Activated CD8-positive, alpha-beta memory T cell treated with anti-CD3 and anti-CD28 coated beads for 36 hours (primary cell): Measurements from ENCODE around the gene DYSF. TPM values are rescaled to one million over a fixed set of nuclear protein-coding genes. Genes with fewer than 3 reads are reported as not detected.

Source experiments
- CTCF ChIA-PET: fragments of 350-600 bp; sonication (Branson Sonifier 250); formaldehyde crosslinking; loops from one replicate; lab custom pipeline; 2021; ENCODE audit warnings: antibody characterized with exemption; lab: Charles Lee
- POLR2A ChIA-PET: fragments of 350-600 bp; sonication (Branson Sonifier 250); formaldehyde crosslinking; loops from one replicate; lab custom pipeline; 2021; ENCODE audit warnings: antibody characterized with exemption; lab: Charles Lee
- total RNA-seq, 2 experiments: library from RNA; stranded (reverse); gene quantifications; one replicate each; pipeline ENCODE4 v1.2.3, GENCODE V29; 2021

The DYSF gene
- total RNA-seq, 2 experiments from 2014 or later, result 4.8 to 5.8 TPM

DNA sequence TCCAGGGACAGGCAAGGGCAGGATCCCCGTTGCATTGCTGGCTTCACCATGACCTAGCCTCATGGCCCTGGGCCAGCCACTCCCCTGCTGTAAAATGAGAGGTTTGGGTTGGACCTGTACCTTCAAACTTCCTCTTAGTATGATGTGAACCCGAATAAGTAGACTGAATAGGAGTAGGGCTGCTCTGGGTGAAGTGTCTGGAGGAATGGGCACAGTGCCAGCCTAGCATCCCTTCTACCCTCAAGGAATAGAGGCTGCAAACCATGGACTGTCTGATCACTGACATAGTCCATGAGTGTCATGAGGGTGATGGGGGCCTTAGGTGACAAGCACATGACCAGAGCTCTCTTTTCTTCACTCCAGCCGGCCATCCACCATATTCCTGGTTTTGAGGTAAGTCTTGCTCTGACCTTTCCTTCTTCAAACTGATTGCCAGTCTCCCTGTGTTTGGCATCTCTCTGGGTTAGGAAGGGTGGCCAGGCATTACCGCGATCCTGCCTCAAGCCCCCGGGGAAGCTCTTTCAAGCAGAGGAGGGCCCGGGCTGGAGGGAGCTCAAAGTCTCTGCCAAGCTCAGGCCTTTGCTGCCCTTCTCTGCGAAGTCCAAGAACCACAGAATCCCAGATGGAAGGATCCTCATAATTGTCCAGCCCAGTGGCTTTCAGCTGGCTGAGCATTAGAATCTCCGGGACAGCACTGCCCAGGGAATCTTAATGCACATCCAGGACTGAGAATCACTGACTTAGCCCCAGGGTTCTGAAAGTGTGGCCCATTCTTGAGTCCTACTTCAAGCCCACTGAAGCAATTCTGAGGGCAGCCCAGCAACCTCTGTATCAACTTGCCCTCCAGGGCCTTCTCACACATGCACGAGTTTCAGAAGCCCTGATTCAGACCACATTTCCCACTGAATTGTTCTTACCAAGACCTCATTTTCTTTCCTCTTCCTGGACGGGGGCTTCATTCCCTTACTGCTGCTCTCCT is 148.1 kb downstream of the DYSF start:
- CTCF ChIA-PET, result no interaction called here
- POLR2A ChIA-PET, result no interaction called here

DNA sequence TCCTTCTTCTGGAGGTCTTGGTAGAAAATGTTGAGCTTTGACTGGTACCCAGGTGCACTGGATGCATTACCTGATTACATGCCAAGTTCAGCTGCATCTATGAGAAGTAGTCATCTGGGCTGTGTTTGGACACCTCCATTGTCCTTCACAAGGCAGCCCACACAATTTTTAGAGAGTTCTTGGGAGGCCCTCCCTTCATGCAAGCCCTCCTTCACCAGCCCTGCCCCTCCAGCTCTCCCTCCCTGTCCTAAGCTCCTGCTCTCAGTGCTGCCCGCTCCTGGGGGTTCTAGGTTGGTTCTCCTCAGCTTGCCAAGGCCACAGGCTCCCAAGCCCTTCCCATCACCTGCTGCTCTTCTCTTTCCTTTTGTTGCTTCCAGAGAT is 148.7 kb downstream of the DYSF start:
- POLR2A ChIA-PET, result no interaction called here
- CTCF ChIA-PET, result no interaction called here

DNA sequence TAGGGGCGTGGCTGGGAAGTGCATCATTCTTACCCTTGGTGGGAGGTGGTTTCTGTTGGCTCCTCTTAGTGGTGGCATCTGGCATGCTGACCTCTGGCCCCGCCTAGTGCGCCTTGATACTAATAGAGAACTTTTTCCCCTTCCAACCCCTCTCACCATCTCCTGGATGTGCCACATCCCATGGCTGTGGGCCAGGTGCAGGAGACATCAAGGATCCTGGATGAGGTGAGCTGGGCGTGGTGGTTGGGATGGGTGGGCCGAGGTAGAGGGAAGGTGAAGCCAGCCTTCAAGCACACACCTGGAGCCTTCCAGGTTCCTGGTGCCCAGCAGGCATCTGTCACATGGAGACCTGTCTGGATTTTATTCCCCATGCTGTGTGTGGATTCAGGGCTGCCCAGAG is 149.2 kb downstream of the DYSF start:
- ChIA-PET POLR2A (no interaction called here), CTCF (no interaction called here)

DNA sequence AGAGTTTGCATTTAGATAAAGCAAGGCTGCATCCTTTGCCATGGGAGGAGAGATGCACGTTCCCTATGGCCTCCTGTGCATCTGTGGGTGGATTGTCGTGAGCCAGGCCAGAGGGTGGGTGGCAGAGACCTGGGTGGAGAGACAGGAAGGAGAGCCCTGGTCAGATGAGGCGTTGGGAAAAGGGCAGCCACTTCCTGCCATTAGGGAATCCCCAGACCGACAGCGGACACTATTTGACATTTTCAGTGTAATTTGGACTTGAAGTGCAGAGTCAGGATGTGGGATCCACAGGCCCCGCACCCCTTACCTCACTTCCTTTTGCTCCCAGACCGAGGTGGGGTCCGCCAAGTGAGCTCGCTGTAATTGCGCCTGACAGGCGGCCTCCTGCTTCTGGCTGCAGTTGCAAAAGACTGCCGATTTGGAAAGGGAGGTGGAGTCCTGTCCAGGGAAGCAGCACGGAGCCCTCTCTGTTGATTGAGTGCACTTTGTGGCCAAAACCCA is 150.0 kb downstream of the DYSF start:
- POLR2A ChIA-PET, result no interaction called here
- CTCF ChIA-PET, result no interaction called here

DNA sequence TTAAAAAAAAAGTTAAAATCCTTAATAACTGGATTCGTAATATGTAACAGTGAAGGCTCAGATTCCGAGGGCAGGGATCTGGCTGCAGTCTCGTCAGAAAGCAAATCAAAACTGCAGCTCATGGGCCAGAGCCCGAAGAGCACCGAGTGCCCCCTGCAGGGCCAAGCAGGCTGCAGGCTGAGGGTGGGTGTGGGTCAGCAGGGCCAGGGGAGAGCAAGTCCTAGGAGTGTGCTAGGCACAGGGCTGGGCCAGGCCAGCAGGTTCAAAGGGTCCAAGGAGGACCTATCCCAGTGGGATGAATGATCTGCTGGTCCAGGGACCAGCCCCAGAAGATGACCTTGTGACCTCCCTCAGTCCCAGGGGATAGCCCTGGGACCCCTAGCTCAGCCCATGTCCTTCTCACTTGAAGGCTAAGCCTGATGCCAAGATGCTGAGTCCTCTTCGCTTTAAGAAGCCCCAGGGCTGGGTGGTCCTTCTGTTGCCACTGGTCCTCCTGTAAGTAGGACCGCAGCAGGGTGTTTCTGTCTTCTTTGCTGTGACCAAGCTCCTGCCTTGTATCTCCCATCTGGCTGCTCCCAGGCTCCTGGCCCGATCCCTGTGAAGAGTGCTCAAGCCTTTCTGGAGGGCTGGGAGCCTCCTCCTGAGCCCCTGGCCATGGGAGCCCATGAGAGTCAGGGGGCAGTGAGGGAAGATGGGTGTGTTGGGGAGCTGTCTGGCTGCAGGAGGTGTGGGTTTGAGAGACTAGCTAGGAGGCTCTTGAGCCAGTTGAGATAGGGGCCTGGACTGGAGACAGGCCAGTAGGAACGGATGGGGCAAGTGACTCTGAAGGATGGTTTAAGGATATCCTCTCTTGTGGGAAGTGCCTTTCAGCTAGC is 150.7 kb downstream of the DYSF start:
- POLR2A ChIA-PET, result no interaction called here
- CTCF ChIA-PET, result no interaction called here

DNA sequence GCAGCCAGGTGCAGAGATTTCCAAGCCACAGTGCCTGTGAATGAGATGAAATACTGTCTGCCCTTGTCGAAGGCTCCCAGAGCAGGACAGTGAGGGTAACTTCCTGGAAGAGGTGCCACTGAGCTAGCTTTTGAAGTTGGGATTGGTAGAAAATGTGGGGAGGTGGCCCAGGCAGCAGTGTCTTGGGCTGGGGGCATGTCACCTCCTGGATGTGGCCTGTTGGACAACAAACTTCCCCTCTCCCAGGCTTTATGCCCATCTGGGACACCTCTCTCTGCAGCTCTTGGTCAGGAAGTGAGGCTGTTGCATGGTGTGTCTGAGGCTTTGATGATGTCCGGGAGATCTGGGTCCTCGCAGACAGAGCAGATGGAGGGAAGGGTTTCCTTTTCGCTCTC is 151.4 kb downstream of the DYSF start:
- ChIA-PET CTCF (no interaction called here), POLR2A (no interaction called here)

DNA sequence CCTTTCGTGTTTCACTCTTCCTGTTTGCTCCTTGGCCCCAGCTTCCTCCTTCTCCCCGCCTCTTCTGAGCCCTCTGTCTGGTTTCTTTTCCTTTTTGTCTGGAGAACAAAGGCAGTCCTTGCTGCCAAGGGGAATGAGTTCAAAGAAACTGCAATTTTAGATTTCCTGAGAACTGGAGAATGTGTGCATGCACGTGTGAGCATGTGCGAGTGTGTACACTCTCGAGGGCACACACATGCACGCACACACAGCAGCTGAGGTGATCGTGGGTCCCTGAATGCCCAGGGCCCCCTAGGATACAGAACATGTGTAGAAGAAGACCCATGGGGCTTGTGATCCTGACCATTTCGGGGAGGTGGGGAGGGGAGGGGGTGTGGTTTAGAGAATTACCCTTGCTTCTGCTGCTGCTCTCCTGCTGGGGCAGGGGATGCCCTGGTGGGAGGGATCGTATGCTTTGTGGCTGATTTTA is 151.8 kb downstream of the DYSF start:
- ChIA-PET CTCF (no interaction called here), POLR2A (no interaction called here)

DNA sequence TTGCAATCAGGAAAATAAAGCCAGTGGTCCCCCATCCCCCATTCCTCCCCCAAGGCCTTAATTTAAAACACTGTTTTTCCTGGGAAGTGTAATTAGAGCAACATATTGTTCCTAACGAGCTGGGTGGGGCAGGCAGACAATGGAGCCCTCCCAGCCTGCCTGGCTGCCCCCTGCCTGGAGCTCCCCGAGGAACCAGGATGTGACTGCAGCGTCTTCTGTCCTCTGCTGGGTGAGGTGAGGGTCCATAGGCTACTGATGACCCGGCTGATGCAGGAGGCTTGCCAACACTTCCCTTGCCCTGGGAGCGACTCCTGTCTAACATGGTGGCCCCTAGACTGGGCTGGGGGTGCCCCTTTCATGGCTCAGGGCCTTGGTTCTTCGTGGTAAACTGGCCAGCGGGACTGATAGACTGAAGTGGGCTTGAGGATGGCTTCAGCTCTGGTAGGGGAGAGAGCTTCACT is 152.4 kb downstream of the DYSF start:
- POLR2A ChIA-PET, result no interaction called here

DNA sequence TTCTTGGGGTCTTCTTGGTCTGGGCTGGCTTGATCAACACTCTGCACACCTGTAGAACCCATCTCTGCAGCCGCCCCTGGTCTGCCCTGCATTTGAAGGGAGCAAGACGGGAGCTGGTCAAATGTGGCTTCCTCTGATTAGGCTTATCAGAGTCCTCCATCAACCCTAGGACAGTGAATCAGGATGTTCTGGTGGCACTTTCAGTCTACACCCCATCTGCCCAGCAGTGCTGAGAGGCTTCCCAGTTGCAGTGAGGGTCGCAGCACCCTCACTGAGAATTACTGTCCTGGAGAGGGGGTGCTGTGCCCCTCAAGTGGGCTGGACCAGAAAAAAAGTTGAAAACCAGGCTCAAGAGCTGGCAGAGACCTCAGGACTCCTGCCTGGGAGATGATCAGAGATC is 152.9 kb downstream of the DYSF start:
- CTCF ChIA-PET, result no interaction called here

More for the DNA sequence above, 152.4 kb downstream of the DYSF start:
- CTCF ChIA-PET, result no interaction called here

DNA sequence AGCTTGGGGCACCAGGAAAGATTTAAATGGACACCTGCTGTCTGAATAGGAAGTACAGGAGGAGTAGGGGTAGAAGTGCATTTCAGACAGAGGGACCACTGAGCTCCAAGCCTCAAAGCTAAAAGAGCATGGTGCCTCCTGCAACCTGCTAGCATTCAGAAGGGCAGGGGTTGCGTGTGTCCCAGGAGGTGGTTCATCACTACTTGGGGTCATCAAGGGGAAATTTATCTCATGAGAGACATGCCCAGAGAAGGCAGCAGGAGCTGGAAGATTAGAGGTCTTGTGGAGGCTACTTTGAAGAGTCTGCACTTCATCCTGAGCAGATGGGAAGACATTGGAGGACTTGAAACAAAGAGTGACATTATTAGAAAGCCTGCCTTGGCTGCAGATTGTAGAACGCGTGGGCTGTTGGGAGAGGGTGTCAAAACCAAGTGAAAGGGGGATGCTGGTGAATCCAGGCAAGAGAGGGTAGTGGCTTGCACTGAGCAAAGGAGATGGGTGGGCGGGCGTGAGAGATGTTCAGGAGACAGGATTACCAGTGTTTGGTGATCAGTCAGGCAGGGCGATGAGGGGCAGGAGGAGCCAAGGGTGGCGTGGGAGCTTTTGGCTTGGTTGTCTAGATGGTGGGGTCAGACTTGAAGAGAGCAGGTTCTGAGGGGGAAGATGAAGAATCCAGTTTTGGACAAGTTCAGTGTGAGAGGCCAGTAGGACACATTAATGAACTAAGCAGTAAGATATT is 154.0 kb downstream of the DYSF start:
- CTCF ChIA-PET, result no interaction called here
- POLR2A ChIA-PET, result no interaction called here

More for the DNA sequence above, 152.9 kb downstream of the DYSF start:
- POLR2A ChIA-PET, result no interaction called here

DNA sequence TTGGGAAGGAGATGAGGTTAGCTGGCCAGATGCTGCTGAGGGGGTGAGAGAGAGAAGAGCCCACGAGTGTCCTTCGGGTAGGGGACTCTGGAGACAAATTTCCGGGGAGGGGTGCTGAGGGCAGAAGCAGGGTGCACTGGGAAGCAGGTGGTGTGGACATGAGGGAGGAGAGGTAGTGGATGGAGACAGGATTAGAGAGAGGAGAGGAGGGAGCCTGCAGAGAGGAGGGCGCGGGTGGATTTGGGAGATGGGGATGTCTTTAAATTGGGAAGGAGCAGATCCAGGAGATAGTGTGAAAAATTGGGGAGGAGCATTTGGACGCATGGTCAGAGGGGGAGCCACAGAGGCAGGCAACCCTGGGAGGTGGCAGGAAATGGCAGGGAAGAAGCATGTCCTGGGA is 154.7 kb downstream of the DYSF start:
- POLR2A ChIA-PET, result no interaction called here
- CTCF ChIA-PET, result no interaction called here

DNA sequence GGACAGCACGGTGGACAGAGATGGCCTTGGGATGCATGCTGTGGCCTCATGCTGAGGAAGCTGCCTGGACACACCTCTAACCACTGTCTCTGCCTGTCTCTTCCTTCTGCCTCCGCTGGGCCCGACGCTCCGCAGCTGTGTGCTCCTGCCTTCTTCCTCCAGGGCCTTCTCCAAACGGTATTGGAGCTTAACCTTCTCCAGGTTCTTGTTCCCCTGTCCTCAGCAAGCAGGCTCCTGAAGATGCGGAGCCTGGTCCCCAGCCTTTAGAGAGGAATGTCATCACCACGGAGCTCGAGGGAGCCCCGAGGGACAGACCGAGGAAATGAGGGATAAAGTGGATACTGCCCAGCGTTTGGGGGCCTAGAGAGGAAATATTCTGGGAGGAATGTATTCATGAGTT is 155.1 kb downstream of the DYSF start:
- ChIA-PET CTCF (no interaction called here), POLR2A (no interaction called here)

DNA sequence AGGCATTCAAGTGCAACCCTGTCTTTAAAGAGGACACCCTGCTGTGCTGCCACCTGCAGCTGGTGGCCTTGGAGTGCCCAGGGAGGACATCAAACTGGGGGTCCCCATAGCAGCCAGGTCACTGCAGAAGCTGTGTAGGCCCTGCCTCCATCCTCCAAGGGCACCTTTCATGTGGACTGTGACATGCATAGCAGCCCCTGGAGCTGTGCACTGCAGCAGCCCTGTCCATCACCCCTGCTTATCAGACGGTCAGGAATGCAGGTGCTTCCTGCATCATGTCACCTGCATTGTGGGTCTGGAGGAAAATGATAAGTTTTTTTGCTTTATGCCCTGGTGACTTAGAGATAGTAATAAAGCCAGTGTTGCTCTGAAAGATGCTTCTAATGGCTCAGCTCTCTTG is 155.7 kb downstream of the DYSF start:
- POLR2A ChIA-PET, result no interaction called here
- CTCF ChIA-PET, result no interaction called here

DNA sequence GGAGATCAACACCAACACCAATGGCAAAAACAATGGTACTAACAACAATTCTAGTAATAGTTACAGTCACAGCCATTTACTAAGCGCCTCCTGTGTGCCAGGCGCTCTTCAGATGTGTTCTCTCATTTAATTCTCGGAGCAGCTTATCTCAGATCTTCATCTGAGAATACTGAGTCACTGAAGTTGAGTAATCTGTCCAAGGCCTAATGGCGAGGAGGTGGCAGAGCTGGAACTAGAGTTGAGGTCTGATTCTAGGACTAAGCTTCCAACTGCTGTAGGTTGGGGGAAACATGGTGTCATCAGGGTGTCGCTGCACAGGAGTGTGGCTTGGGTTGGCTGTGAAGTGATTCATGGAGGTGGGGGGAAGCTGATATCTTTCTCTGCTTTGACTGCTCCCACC is 156.1 kb downstream of the DYSF start:
- POLR2A ChIA-PET, result no interaction called here
- CTCF ChIA-PET, result no interaction called here

DNA sequence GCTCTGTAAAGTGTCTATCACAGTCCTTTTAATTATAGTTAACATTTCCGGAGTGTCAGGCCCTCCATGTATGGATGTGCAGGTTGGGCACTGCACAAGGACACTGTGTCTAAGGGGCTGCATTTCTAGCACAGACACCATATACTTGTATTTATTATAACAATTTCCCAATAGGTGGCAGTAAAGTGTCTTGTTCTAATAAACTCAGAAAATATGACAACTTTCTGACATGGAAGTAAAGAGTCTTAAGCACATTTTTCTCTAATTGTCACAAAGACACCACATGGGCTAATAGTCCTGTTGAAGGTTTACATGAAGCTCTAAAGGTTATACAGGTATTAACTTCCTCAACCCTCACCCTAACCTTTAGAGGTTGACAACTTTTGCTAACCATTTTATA is 156.6 kb downstream of the DYSF start:
- CTCF ChIA-PET, result no interaction called here
- POLR2A ChIA-PET, result no interaction called here

DNA sequence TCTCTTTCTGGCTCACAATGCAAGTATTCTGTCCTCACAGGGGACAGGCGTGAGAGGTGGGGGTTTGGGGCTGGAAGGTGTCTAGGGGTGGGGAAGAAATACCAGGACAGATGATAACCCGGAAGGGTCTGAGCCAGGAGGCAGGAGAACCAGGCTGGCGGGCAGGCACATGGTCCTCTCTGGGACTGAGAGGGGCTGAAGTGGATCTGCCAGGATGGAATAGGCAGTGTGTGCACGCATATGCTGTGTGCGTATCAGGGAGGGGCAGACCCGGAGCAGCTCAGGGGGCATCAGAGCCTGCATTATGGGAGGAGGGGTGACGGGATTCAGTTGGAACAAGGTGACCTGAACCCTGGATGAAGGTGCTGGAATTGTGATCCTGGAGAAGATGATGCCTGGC is 157.3 kb downstream of the DYSF start:
- ChIA-PET POLR2A (no interaction called here), CTCF (no interaction called here)

DNA sequence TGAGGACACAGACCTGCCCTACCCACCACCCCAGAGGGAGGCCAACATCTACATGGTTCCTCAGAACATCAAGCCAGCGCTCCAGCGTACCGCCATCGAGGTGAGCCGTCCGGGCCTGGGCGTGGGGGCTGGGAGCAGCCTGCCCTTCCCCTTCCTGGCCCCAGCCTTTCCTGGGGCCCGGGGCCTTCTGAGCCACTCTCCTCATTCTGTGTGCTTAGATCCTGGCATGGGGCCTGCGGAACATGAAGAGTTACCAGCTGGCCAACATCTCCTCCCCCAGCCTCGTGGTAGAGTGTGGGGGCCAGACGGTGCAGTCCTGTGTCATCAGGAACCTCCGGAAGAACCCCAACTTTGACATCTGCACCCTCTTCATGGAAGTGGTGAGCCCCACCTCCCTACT is 157.9 kb downstream of the DYSF start:
- ChIA-PET CTCF (no interaction called here), POLR2A (no interaction called here)

DNA sequence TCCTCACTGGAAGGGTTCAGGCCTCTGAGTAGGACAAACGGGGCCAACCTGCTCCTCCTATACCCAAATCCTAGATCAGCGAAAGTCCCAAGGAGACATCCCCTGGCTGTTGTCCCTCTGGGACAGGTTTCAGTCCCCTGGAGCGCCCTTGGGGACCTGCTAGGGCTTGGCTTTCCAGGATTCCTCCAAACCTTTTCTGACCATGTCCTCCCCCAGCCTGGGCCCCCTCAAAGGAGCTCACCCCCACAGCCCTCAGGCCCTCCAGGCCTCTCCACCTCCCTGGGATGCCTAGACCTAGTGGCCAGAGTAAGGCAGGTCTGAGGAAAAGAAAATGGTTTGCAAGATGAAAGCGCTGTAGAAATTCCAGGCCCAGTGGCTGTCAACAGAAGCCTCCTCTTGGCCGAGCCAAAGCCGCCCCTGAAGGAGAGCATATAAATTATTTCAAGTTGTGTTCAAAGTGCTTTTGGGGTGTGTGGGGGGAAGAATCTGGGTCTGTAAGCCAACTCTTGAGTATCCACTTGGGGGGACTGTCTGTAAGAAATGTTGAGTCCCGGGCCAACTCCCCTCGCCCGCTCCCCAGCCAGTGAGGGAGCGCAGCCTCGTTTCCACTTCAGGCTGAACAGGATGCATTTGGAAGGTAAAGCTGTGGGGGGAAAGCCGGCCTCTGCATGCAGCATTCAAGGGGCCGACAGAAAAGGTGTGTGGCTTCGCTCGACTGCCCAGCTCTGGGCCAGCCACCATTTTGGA is 158.6 kb downstream of the DYSF start:
- CTCF ChIA-PET, result no interaction called here
- POLR2A ChIA-PET, result no interaction called here
